ENCODE data around the gene ZPBP2. TPM values are rescaled to one million over a fixed set of nuclear protein-coding genes. Genes with fewer than 3 reads are reported as not detected.

The ZPBP2 gene
- total RNA-seq, 2 donors from 2014 or later = not detected

- DNase-seq = no peak
- H3K4me3 Mint-ChIP-seq = no peak overlapping the region
- Histone ChIP-seq H3K9ac (ENCODE audit: extremely low read depth, low read length, poor library complexity, severe bottlenecking) (no peak overlapping the region), H3K4me1 (ENCODE audit: control insufficient read depth, insufficient read depth, low read length) (no peaks in the 10 kb centered on the region), H3K27ac (ENCODE audit: low read depth, low read length) (no peak overlapping the region), H3K9me3 (ENCODE audit: control insufficient read depth, low read length) (no peaks in the 10 kb centered on the region), H3K36me3 (ENCODE audit: control insufficient read depth, insufficient read depth, low read length) (peaks cover 15% of the 10 kb centered on the region), H3K4me3 (ENCODE audit: low read length) (no peak overlapping the region), H3K27me3 (ENCODE audit: control insufficient read depth, insufficient read depth, low read length, poor library complexity, severe bottlenecking) (no peaks in the 10 kb centered on the region)
- no peak for TF ChIP-seq CTCF (conservative IDR thresholded peaks at IDR 0.05)
- no peaks in the 10 kb centered on the region for H3K9me3 Mint-ChIP-seq
- H3K27me3 Mint-ChIP-seq (ENCODE audit: insufficient read depth) = no peaks in the 10 kb centered on the region
- WGBS, 2 experiments (ENCODE audit: insufficient coverage in 1 of 2, insufficient read length in 1 of 2) = 95 to 98% methylated on average over 6 of the region's 6 CpGs
- H3K4me1 Mint-ChIP-seq = no peaks in the 10 kb centered on the region
- no peak overlapping the region for H3K27ac Mint-ChIP-seq
- H3K36me3 Mint-ChIP-seq (ENCODE audit: low read depth) = peaks cover 24% of the 10 kb centered on the region
Measured at GRCh38 chr17:39908789-39909352, 40.9 kb downstream of the ZPBP2 start.

- no peaks in the 10 kb centered on the region for H3K27me3 Mint-ChIP-seq (ENCODE audit: insufficient read depth)
- DNase-seq = no peak
- Histone ChIP-seq H3K4me1 (ENCODE audit: control insufficient read depth, insufficient read depth, low read length) (no peaks in the 10 kb centered on the region), H3K27me3 (ENCODE audit: control insufficient read depth, insufficient read depth, low read length, poor library complexity, severe bottlenecking) (no peaks in the 10 kb centered on the region), H3K9me3 (ENCODE audit: control insufficient read depth, low read length) (no peaks in the 10 kb centered on the region), H3K27ac (ENCODE audit: low read depth, low read length) (no peak overlapping the region), H3K9ac (ENCODE audit: extremely low read depth, low read length, poor library complexity, severe bottlenecking) (no peak overlapping the region), H3K4me3 (ENCODE audit: low read length) (no peak overlapping the region), H3K36me3 (ENCODE audit: control insufficient read depth, insufficient read depth, low read length) (peaks cover 11% of the 10 kb centered on the region)
- 93% methylated on average over 3 of the region's 3 CpGs for WGBS, 2 experiments (ENCODE audit: insufficient coverage in 1 of 2, insufficient read length in 1 of 2)
- H3K9me3 Mint-ChIP-seq = no peaks in the 10 kb centered on the region
- no peak for TF ChIP-seq CTCF (conservative IDR thresholded peaks at IDR 0.05)
- H3K27ac Mint-ChIP-seq = no peak overlapping the region
- H3K36me3 Mint-ChIP-seq (ENCODE audit: low read depth) = peaks cover 27% of the 10 kb centered on the region
- no peak overlapping the region for H3K4me3 Mint-ChIP-seq
- H3K4me1 Mint-ChIP-seq = no peaks in the 10 kb centered on the region
Measured at GRCh38 chr17:39913989-39914388, 46.0 kb downstream of the ZPBP2 start.

- H3K27ac Mint-ChIP-seq = no peak overlapping the region
Measured at GRCh38 chr17:39915559-39915958, 47.6 kb downstream of the ZPBP2 start.

More at GRCh38 chr17:39915559-39915958, 47.6 kb downstream of the ZPBP2 start:
- no peak for DNase-seq
- WGBS, 2 experiments (ENCODE audit: insufficient coverage in 1 of 2, insufficient read length in 1 of 2) = 92 to 94% methylated on average over 2 to 3 of the region's 4 CpGs
- Mint-ChIP-seq H3K27me3 (ENCODE audit: insufficient read depth) (no peaks in the 10 kb centered on the region), H3K36me3 (ENCODE audit: low read depth) (peaks cover 27% of the 10 kb centered on the region), H3K9me3 (no peaks in the 10 kb centered on the region), H3K4me1 (no peaks in the 10 kb centered on the region), H3K4me3 (no peak overlapping the region)
- no peak for TF ChIP-seq CTCF (conservative IDR thresholded peaks at IDR 0.05)
- Histone ChIP-seq H3K27me3 (ENCODE audit: control insufficient read depth, insufficient read depth, low read length, poor library complexity, severe bottlenecking) (no peaks in the 10 kb centered on the region), H3K9me3 (ENCODE audit: control insufficient read depth, low read length) (no peaks in the 10 kb centered on the region), H3K36me3 (ENCODE audit: control insufficient read depth, insufficient read depth, low read length) (peaks cover 16% of the 10 kb centered on the region), H3K4me3 (ENCODE audit: low read length) (no peak overlapping the region), H3K4me1 (ENCODE audit: control insufficient read depth, insufficient read depth, low read length) (no peaks in the 10 kb centered on the region), H3K27ac (ENCODE audit: low read depth, low read length) (no peak overlapping the region), H3K9ac (ENCODE audit: extremely low read depth, low read length, poor library complexity, severe bottlenecking) (no peak overlapping the region)

All from endodermal cell (in vitro differentiated cells).